HCT116 (cell line): ENCODE results near the gene CYP2B6. TPM values are rescaled to one million over a fixed set of nuclear protein-coding genes. Genes with fewer than 3 reads are reported as not detected.

Experiments
- ATAC-seq: fragments of 200-7000 bp; cut with Tn5 transposase; 2 replicates; pipeline ENCODE4 v1.9.1; 2020; ENCODE audit warnings: mild to moderate bottlenecking, moderate library complexity
- BruUV-seq: library from RNA; stranded (reverse); fragments of 400-500 nt; replicated peaks from 2 replicates; lab custom pipeline; 2021; lab: Mats Ljungman, UMichigan
- CTCF ChIA-PET: fragments of 300-600 bp; sonication (Branson Sonifier 250); formaldehyde crosslinking; loops from one replicate; lab custom pipeline; 2021; ENCODE audit warnings: antibody characterized with exemption; lab: Charles Lee
- POLR2A ChIA-PET: fragments of 300-600, 350-600 bp; sonication (Branson Sonifier 250); formaldehyde crosslinking; loops from one replicate; lab custom pipeline; 2021; ENCODE audit warnings: antibody characterized with exemption; lab: Charles Lee
- RAD21 ChIA-PET, 2 experiments: fragments of 300-600 bp; sonication (Branson Sonifier 250); formaldehyde crosslinking; loops; one replicate each; lab custom pipeline; 2023; ENCODE audit warnings: low total read pairs in 2 of 2; ENCODE audit not compliant: uncharacterized antibody in 2 of 2, unreplicated experiment in 2 of 2, low non-redundant PET in 1 of 2; lab: Charles Lee
- DNase-seq: peaks from one replicate; pipeline ENCODE4 v3.0.0-alpha.2; 2010; ENCODE audit warnings: low read depth, low spot score
- H2AFZ ChIP-seq: fragments of 200-600 bp; shearing (Covaris generic), sonication (generic); 2 replicates; pipeline ENCODE4 v1.6.1; 2017; ENCODE audit warnings: low read depth, mixed run types, mixed read lengths, antibody characterized with exemption, low read length; ENCODE audit not compliant: poor library complexity, severe bottlenecking
- H3K27ac ChIP-seq: 2 replicates; pipeline ENCODE4 v1.5.1; 2012; ENCODE audit warnings: low read depth, low read length
- H3K27me3 ChIP-seq: fragments of 200-600 bp; sonication (generic); 2 replicates; pipeline ENCODE4 v1.6.1; 2016; ENCODE audit warnings: mixed run types, low read length, mixed read lengths; ENCODE audit not compliant: insufficient read depth
- H3K36me3 ChIP-seq, 2 experiments: fragments of 200-500 bp in 1 of 2; fragments of 200-600 bp in 1 of 2; sonication (Bioruptor generic) in 1 of 2; sonication (generic) in 1 of 2; 2 replicates each; pipeline versions ENCODE4 v1.5.1 to v1.6.1; 2014 to 2016; ENCODE audit warnings: low read length in 2 of 2, inconsistent platforms in 1 of 2, mixed read lengths in 1 of 2, mixed run types in 1 of 2; ENCODE audit not compliant: insufficient read depth in 2 of 2, control insufficient read depth in 1 of 2
- H3K4me1 ChIP-seq, 2 experiments: fragments of 200-600 bp in 1 of 2; sonication (generic) in 1 of 2; 2 replicates each; pipeline versions ENCODE4 v1.5.1 to v1.6.1; 2012 to 2017; ENCODE audit warnings: low read length in 2 of 2, inconsistent platforms in 1 of 2, mild to moderate bottlenecking in 1 of 2, mixed read lengths in 1 of 2, mixed run types in 1 of 2, moderate library complexity in 1 of 2; ENCODE audit not compliant: insufficient read depth in 2 of 2, control insufficient read depth in 1 of 2
- H3K4me2 ChIP-seq: fragments of 200-600 bp; sonication (generic); 2 replicates; pipeline ENCODE4 v1.6.1; 2017; ENCODE audit warnings: mixed run types, low read length, mixed read lengths
- H3K4me3 ChIP-seq, 2 experiments: fragments of 200-600 bp in 1 of 2; sonication (generic) in 1 of 2; replicated peaks in 1 of 2; 2 replicates each; pipeline ENCODE4 v1.5.1; 2011 to 2016; ENCODE audit warnings: low read length in 2 of 2, control low read depth in 1 of 2, low read depth in 1 of 2, mild to moderate bottlenecking in 1 of 2, mixed read lengths in 1 of 2, mixed run types in 1 of 2
- H3K79me2 ChIP-seq: fragments of 200-600 bp; sonication (generic); 2 replicates; pipeline ENCODE4 v1.6.1; 2017; ENCODE audit warnings: mild to moderate bottlenecking, mixed run types, low read length, moderate library complexity, mixed read lengths; ENCODE audit not compliant: insufficient read depth
- H3K9ac ChIP-seq: fragments of 200-600 bp; sonication (generic); 2 replicates; pipeline ENCODE4 v1.6.1; 2016; ENCODE audit warnings: low read length, mixed read lengths
- H3K9me2 ChIP-seq: fragments of 200-600 bp; sonication (generic), shearing (Covaris generic); 2 replicates; pipeline ENCODE4 v1.6.1; 2017; ENCODE audit warnings: mixed run types, mild to moderate bottlenecking, moderate library complexity; ENCODE audit not compliant: insufficient read depth
- H3K9me3 ChIP-seq, 2 experiments: fragments of 200-500 bp in 1 of 2; fragments of 200-600 bp in 1 of 2; sonication (Bioruptor generic) in 1 of 2; sonication (generic) in 1 of 2; 2 replicates each; pipeline ENCODE4 v1.6.1; 2014 to 2017; ENCODE audit warnings: low read length in 2 of 2, mixed read lengths in 2 of 2, inconsistent platforms in 1 of 2, low read depth in 1 of 2, mild to moderate bottlenecking in 1 of 2, mixed run types in 1 of 2, moderate library complexity in 1 of 2; ENCODE audit not compliant: control insufficient read depth in 1 of 2, insufficient read depth in 1 of 2
- H4K20me1 ChIP-seq: fragments of 200-600 bp; sonication (generic), shearing (Covaris generic); 2 replicates; pipeline ENCODE4 v1.6.1; 2017; ENCODE audit warnings: mixed run types, mild to moderate bottlenecking, moderate library complexity; ENCODE audit not compliant: insufficient read depth
- EZH2 ChIP-seq: fragments of 200-600 bp; sonication (generic); IDR thresholded peaks from 2 replicates; pipeline ENCODE4 v1.6.1; 2017; ENCODE audit warnings: antibody characterized with exemption, mixed run types
- SP1 ChIP-seq: IDR thresholded peaks from 2 replicates; pipeline ENCODE4 v1.6.1; 2012; ENCODE audit warnings: low read depth
- YY1 ChIP-seq: IDR thresholded peaks from 2 replicates; pipeline ENCODE4 v1.6.1; 2011; ENCODE audit warnings: low read length, low read depth, moderate library complexity, mild to moderate bottlenecking; ENCODE audit not compliant: insufficient replicate concordance; ENCODE audit errors: extremely low read depth
- intact Hi-C: fragments of 100-400 bp; cut with micrococcal nuclease; formaldehyde crosslinking; loops from 2 replicates; pipeline ENCODE4 v1.10.0; 2022
- total RNA-seq: library from RNA; stranded (reverse); gene quantifications from one replicate; pipeline ENCODE4 v1.2.1, GENCODE V29; 2021; ENCODE audit not compliant: unreplicated experiment

Gene CYP2B6
- total RNA-seq, 1 experiment from 2014 or later: 0.74 TPM

- peak overlapping the region; percentile 53 for H3K4me2 ChIP-seq
- peaks cover 34% of the 10 kb centered on the region for H3K27me3 ChIP-seq
- ChIA-PET POLR2A (no interaction called here), CTCF (interaction anchor here (0.6 to 1.3 kb wide), 5 partner anchors 62 to 505 kb away, joined by 3 to 4 read pairs (median 3); no protein-coding TSS in a partner anchor), RAD21 (interaction anchor here in 1 of 2 experiments (0.5 kb wide), 1 partner anchor 124 kb away, joined by 7 read pairs; no protein-coding TSS in a partner anchor)
- peaks cover 0 to 4% of the 10 kb centered on the region in 2 experiments; a peak in 1 of 4 replicates for H3K4me1 ChIP-seq
- BruUV-seq: no TSS peak
- H3K79me2 ChIP-seq: no peaks in the 10 kb centered on the region
- H3K9me3 ChIP-seq: no peaks in the 10 kb centered on the region
- H3K4me3 ChIP-seq: no peak overlapping the region
- DNase-seq (peak; percentile 61), ATAC-seq (peak; percentile 98)
- H4K20me1 ChIP-seq: no peaks in the 10 kb centered on the region
- no peak overlapping the region for H3K27ac ChIP-seq
- H3K36me3 ChIP-seq: no peaks in the 10 kb centered on the region
- no peak overlapping the region for H3K9ac ChIP-seq
- H2AFZ ChIP-seq: peak overlapping the region; percentile 72
- H3K9me2 ChIP-seq: no peaks in the 10 kb centered on the region
- TF ChIP-seq YY1 (peak; percentile 67), SP1 (peak; percentile 87), EZH2 (no peak)
- intact Hi-C loops: no loop called here
Observed at GRCh38 chr19:41064974-41065569, 74.0 kb downstream of the CYP2B6 start.

Other genes with a start within 250 kb of the CYP2B6 start
- gene ACTMAP, start 240.8 kb upstream of the CYP2B6 start, total RNA-seq: 16.8 TPM
- 170 TPM for gene SNRPA, start 240.1 kb upstream of the CYP2B6 start, total RNA-seq
- 1.4 TPM for gene MIA, start 215.8 kb upstream of the CYP2B6 start, total RNA-seq
- gene RAB4B, start 213.0 kb upstream of the CYP2B6 start, total RNA-seq: 18.7 TPM
- gene EGLN2, start 192.1 kb upstream of the CYP2B6 start, total RNA-seq: 58.6 TPM
- 0.57 TPM for gene CYP2A6, start 140.8 kb upstream of the CYP2B6 start, total RNA-seq
- gene CYP2A7, start 109.1 kb upstream of the CYP2B6 start, total RNA-seq: not detected
- not detected for gene CYP2A13, start 97.2 kb downstream of the CYP2B6 start, total RNA-seq
- not detected for gene CYP2F1, start 123.2 kb downstream of the CYP2B6 start, total RNA-seq
- gene CYP2S1, start 201.9 kb downstream of the CYP2B6 start, total RNA-seq: 17.6 TPM
- 47.4 TPM for gene AXL, start 227.9 kb downstream of the CYP2B6 start, total RNA-seq